ENCODE results near the gene WFDC9. TPM values are rescaled to one million over a fixed set of nuclear protein-coding genes. Genes with fewer than 3 reads are reported as not detected.
A peak's percentile ranks its signal among the peaks of the same experiment; 100 is the strongest.

WFDC9 gene
- total RNA-seq, 1 experiment from 2014 or later, result not detected

DNA sequence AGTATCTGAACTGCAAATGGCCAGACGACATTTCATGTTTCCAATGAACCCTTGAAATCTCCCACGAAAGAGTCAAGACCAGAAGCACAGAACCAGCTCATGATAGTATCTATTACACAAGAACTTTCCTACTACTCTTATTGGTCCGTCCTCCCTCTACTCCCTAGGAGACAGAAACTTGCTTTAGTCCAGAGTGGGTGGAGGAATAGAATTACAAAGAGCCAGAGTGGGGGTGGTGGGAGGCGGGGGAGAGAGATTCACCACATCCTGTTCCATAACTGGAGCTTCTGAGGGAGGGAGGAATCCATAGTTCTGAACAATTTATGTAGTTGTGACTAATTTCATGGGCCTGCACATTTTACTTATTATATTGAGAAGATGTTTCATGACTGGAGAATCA, 20.0 kb downstream of the WFDC9 start:
- no peaks in the 10 kb centered on the region for H4K20me1 ChIP-seq (ENCODE audit: insufficient read depth)
- no TSS peak for BruUV-seq (replicated peaks)
- peak overlapping the region; percentile 81 for H2AFZ ChIP-seq (ENCODE audit: low read depth, low read length, poor library complexity, severe bottlenecking)
- ChIA-PET RAD21 (ENCODE audit: low non-redundant PET in 1 of 2, low total read pairs in 2 of 2, uncharacterized antibody in 2 of 2, unreplicated experiment in 2 of 2) (no interaction called here), CTCF (interaction anchor here (0.6 to 1.7 kb wide), 2 partner anchors 18 to 47 kb away, joined by 3 to 6 read pairs; partner anchors contain the start of gene WFDC10A), POLR2A (no interaction called here)
- no peak overlapping the region for H3K27ac ChIP-seq (ENCODE audit: low read depth, low read length)
- no peak overlapping the region for H3K9ac ChIP-seq (ENCODE audit: low read length)
- DNase-seq (ENCODE audit: low read depth, low spot score) (peak; percentile 39), ATAC-seq (peak; percentile 77)
- H3K79me2 ChIP-seq (ENCODE audit: insufficient read depth, low read length), result no peaks in the 10 kb centered on the region
- peak overlapping the region; percentile 64 for H3K4me2 ChIP-seq (ENCODE audit: low read length)
- peaks cover 5 to 11% of the 10 kb centered on the region in 2 experiments; a peak in 3 of 4 replicates for H3K9me3 ChIP-seq (ENCODE audit: control insufficient read depth in 1 of 2, insufficient read depth in 1 of 2, low read depth in 1 of 2, low read length in 2 of 2)
- TF ChIP-seq EGR1 (IDR thresholded peaks at IDR 0.05; ENCODE audit: low read depth) (peak; percentile 92), POLR2AphosphoS5 (IDR thresholded peaks at IDR 0.05; ENCODE audit: low read depth, low read length) (0 out of 2 replicates have a peak, but pooled peaks have one; percentile 14), CEBPB (IDR thresholded peaks at IDR 0.05; ENCODE audit: low read depth) (peak; percentile 71), TCF7L2 (IDR thresholded peaks at IDR 0.05; ENCODE audit: borderline replicate concordance, extremely low read depth, insufficient read depth, insufficient read length) (peak; percentile 29), SP1 (IDR thresholded peaks at IDR 0.05; ENCODE audit: low read depth) (peak; percentile 52)
- TF ChIP-seq, protein P1, sequence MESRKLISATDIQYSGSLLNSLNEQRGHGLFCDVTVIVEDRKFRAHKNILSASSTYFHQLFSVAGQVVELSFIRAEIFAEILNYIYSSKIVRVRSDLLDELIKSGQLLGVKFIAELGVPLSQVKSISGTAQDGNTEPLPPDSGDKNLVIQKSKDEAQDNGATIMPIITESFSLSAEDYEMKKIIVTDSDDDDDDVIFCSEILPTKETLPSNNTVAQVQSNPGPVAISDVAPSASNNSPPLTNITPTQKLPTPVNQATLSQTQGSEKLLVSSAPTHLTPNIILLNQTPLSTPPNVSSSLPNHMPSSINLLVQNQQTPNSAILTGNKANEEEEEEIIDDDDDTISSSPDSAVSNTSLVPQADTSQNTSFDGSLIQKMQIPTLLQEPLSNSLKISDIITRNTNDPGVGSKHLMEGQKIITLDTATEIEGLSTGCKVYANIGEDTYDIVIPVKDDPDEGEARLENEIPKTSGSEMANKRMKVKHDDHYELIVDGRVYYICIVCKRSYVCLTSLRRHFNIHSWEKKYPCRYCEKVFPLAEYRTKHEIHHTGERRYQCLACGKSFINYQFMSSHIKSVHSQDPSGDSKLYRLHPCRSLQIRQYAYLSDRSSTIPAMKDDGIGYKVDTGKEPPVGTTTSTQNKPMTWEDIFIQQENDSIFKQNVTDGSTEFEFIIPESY (IDR thresholded peaks at IDR 0.05; ENCODE audit: extremely low read depth, insufficient replicate concordance, low read length), result no peak
- H3K36me3 ChIP-seq (ENCODE audit: control insufficient read depth in 1 of 2, insufficient read depth in 2 of 2, low read length in 2 of 2), result no peaks in the 10 kb centered on the region
- peak overlapping the region in 1 of 2 experiments; percentile 13; a peak in 1 of 4 replicates for H3K4me3 ChIP-seq (replicated peaks in 1 of 2; ENCODE audit: low read depth in 1 of 2, low read length in 2 of 2)
- peaks cover 5 to 19% of the 10 kb centered on the region in 2 experiments; a peak in 3 of 4 replicates for H3K4me1 ChIP-seq (ENCODE audit: control insufficient read depth in 1 of 2, insufficient read depth in 2 of 2, low read length in 2 of 2)
- intact Hi-C loops (cut with micrococcal nuclease), result no loop called here
- H3K27me3 ChIP-seq (ENCODE audit: insufficient read depth, low read length), result no peaks in the 10 kb centered on the region
- no peaks in the 10 kb centered on the region for H3K9me2 ChIP-seq (ENCODE audit: insufficient read depth)

DNA sequence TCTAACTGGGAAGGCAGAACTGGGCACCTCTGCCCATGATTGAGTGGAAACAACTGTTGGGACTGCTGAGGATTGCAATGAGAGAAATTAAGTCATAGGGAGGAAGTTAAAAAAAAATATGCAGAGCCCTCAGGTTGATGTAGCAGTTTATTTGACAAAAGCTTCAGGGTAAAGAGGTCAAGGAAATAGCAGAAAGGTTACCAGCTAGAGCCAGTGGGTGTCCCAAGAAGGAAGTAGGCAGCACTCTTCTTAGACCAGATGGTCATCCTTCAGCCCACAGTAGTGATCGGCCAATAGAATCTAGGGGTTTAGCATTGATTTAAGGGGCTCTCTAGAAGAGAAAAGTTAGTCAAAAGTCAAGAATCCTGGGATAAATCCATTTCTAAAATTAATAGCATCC, 23.3 kb downstream of the WFDC9 start:
- no peaks in the 10 kb centered on the region for H3K36me3 ChIP-seq (ENCODE audit: control insufficient read depth in 1 of 2, insufficient read depth in 2 of 2, low read length in 2 of 2)
- H3K4me2 ChIP-seq (ENCODE audit: low read length), result no peak overlapping the region
- intact Hi-C loops (cut with micrococcal nuclease), result no loop called here
- POLR2A ChIA-PET, result no interaction called here
- H4K20me1 ChIP-seq (ENCODE audit: insufficient read depth), result no peaks in the 10 kb centered on the region
- H3K9me2 ChIP-seq (ENCODE audit: insufficient read depth), result no peaks in the 10 kb centered on the region
- no TSS peak for BruUV-seq (replicated peaks)
- no peak for TF ChIP-seq TCF7L2 (IDR thresholded peaks at IDR 0.05; ENCODE audit: borderline replicate concordance, extremely low read depth, insufficient read depth, insufficient read length)
- TF ChIP-seq, protein P2, sequence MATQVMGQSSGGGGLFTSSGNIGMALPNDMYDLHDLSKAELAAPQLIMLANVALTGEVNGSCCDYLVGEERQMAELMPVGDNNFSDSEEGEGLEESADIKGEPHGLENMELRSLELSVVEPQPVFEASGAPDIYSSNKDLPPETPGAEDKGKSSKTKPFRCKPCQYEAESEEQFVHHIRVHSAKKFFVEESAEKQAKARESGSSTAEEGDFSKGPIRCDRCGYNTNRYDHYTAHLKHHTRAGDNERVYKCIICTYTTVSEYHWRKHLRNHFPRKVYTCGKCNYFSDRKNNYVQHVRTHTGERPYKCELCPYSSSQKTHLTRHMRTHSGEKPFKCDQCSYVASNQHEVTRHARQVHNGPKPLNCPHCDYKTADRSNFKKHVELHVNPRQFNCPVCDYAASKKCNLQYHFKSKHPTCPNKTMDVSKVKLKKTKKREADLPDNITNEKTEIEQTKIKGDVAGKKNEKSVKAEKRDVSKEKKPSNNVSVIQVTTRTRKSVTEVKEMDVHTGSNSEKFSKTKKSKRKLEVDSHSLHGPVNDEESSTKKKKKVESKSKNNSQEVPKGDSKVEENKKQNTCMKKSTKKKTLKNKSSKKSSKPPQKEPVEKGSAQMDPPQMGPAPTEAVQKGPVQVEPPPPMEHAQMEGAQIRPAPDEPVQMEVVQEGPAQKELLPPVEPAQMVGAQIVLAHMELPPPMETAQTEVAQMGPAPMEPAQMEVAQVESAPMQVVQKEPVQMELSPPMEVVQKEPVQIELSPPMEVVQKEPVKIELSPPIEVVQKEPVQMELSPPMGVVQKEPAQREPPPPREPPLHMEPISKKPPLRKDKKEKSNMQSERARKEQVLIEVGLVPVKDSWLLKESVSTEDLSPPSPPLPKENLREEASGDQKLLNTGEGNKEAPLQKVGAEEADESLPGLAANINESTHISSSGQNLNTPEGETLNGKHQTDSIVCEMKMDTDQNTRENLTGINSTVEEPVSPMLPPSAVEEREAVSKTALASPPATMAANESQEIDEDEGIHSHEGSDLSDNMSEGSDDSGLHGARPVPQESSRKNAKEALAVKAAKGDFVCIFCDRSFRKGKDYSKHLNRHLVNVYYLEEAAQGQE (IDR thresholded peaks at IDR 0.05; ENCODE audit: low read depth), result no peak
- no peak for TF ChIP-seq ELF1 (IDR thresholded peaks at IDR 0.05; ENCODE audit: borderline replicate concordance, low read depth)
- TF ChIP-seq POLR2A (IDR thresholded peaks at IDR 0.05; ENCODE audit: borderline replicate concordance, extremely low read depth, insufficient read depth, insufficient read length), result no peak
- no peak for TF ChIP-seq EZH2phosphoT487 (IDR thresholded peaks at IDR 0.05; ENCODE audit: borderline replicate concordance)
- RAD21 ChIA-PET (ENCODE audit: low non-redundant PET in 1 of 2, low total read pairs in 2 of 2, uncharacterized antibody in 2 of 2, unreplicated experiment in 2 of 2), result no interaction called here
- no peak overlapping the region for H2AFZ ChIP-seq (ENCODE audit: low read depth, low read length, poor library complexity, severe bottlenecking)
- no peak for DNase-seq (ENCODE audit: low read depth, low spot score)
- no peak overlapping the region for H3K4me3 ChIP-seq (replicated peaks in 1 of 2; ENCODE audit: low read depth in 1 of 2, low read length in 2 of 2)
- CTCF ChIA-PET, result no interaction called here
- H3K9ac ChIP-seq (ENCODE audit: low read length), result no peak overlapping the region
- H3K27me3 ChIP-seq (ENCODE audit: insufficient read depth, low read length), result no peaks in the 10 kb centered on the region
- H3K4me1 ChIP-seq (ENCODE audit: control insufficient read depth in 1 of 2, insufficient read depth in 2 of 2, low read length in 2 of 2), result peaks cover 5 to 19% of the 10 kb centered on the region in 2 experiments; a peak in 3 of 4 replicates
- no peak overlapping the region for H3K27ac ChIP-seq (ENCODE audit: low read depth, low read length)
- ATAC-seq, result no peak
- H3K79me2 ChIP-seq (ENCODE audit: insufficient read depth, low read length), result no peaks in the 10 kb centered on the region
- H3K9me3 ChIP-seq (ENCODE audit: control insufficient read depth in 1 of 2, insufficient read depth in 1 of 2, low read depth in 1 of 2, low read length in 2 of 2), result peaks cover 5 to 11% of the 10 kb centered on the region in 2 experiments; a peak in 3 of 4 replicates

Data from HCT116 (cell line).